NCI-H2107 treated with DMSO at 0.1 percent for 48 hours (cell line): ENCODE results near the gene ACAT2.
"Not testable (repeated sequence)": the region's sequence is repeated elsewhere in the genome, so short reads cannot be mapped to it uniquely, and the experiment has no call there.

Source experiments
- DNase-seq: peaks from one replicate; lab custom pipeline; 2025; ENCODE audit not compliant: unreplicated experiment; lab: John Stamatoyannopoulos, UW

Gene ACAT2

GRCh38 chr6:159729598-159730331, 32.1 kb upstream of the ACAT2 start:
- DNase-seq = no peak

- no peak for DNase-seq
Observed at GRCh38 chr6:159730332-159730676, 31.5 kb upstream of the ACAT2 start.

GRCh38 chr6:159732550-159732949, 29.3 kb upstream of the ACAT2 start:
- not testable (repeated sequence) for DNase-seq

GRCh38 chr6:159733395-159733794, 28.4 kb upstream of the ACAT2 start:
- not testable (repeated sequence) for DNase-seq

- DNase-seq = no peak
Observed at GRCh38 chr6:159736908-159737307, 24.9 kb upstream of the ACAT2 start.

GRCh38 chr6:159739341-159739740, 22.5 kb upstream of the ACAT2 start:
- DNase-seq = no peak

- no peak for DNase-seq
Observed at GRCh38 chr6:159742165-159742564, 19.7 kb upstream of the ACAT2 start.

GRCh38 chr6:159745081-159745480, 16.8 kb upstream of the ACAT2 start:
- no peak for DNase-seq

GRCh38 chr6:159746759-159747158, 15.1 kb upstream of the ACAT2 start:
- no peak for DNase-seq

GRCh38 chr6:159748127-159748526, 13.7 kb upstream of the ACAT2 start:
- not testable (repeated sequence) for DNase-seq

- no peak for DNase-seq
Observed at GRCh38 chr6:159751448-159751847, 10.4 kb upstream of the ACAT2 start.

GRCh38 chr6:159753081-159753872, 8.6 kb upstream of the ACAT2 start:
- no peak for DNase-seq

GRCh38 chr6:159754401-159754800, 7.4 kb upstream of the ACAT2 start:
- no peak for DNase-seq

GRCh38 chr6:159754959-159755914, 6.6 kb upstream of the ACAT2 start:
- DNase-seq = no peak

- DNase-seq = no peak
Observed at GRCh38 chr6:159756508-159756907, 5.3 kb upstream of the ACAT2 start.

GRCh38 chr6:159758031-159759001, 3.5 kb upstream of the ACAT2 start:
- no peak for DNase-seq

GRCh38 chr6:159759645-159760044, 2.2 kb upstream of the ACAT2 start:
- no peak for DNase-seq

GRCh38 chr6:159760602-159761057, 1.2 kb upstream of the ACAT2 start:
- no peak for DNase-seq

GRCh38 chr6:159761129-159761872, 544 bp upstream of the ACAT2 start:
- no peak for DNase-seq
